Vein endothelial cell (primary cell): Measurements from ENCODE around the gene IFT80. TPM values are rescaled to one million over a fixed set of nuclear protein-coding genes. Genes with fewer than 3 reads are reported as not detected.

ENCODE experiments used
- small RNA-seq: library from RNA; depleted of rRNA; stranded (forward); fragments of <200 nt; gene quantifications from one replicate; pipeline ENCODE3, GENCODE V24; 2012
- total RNA-seq: library from RNA; depleted of rRNA; stranded (reverse); fragments of >200 nt; gene quantifications from 2 replicates; pipeline ENCODE4 v1.2.3, GENCODE V29; 2012

IFT80 gene
- 21.9 and 22.9 TPM in 2 replicates for total RNA-seq

GRCh38 chr3:160399125-160400029 is at the start of gene IFT80, which contains the start of gene SMC4:
IFT80 (minus strand) TSS chr3:160399225; CDS start chr3:160384600, 14,625 bp downstream.
SMC4 (plus strand) TSS chr3:160399650; CDS start chr3:160400827, 1,177 bp downstream.

DNA sequence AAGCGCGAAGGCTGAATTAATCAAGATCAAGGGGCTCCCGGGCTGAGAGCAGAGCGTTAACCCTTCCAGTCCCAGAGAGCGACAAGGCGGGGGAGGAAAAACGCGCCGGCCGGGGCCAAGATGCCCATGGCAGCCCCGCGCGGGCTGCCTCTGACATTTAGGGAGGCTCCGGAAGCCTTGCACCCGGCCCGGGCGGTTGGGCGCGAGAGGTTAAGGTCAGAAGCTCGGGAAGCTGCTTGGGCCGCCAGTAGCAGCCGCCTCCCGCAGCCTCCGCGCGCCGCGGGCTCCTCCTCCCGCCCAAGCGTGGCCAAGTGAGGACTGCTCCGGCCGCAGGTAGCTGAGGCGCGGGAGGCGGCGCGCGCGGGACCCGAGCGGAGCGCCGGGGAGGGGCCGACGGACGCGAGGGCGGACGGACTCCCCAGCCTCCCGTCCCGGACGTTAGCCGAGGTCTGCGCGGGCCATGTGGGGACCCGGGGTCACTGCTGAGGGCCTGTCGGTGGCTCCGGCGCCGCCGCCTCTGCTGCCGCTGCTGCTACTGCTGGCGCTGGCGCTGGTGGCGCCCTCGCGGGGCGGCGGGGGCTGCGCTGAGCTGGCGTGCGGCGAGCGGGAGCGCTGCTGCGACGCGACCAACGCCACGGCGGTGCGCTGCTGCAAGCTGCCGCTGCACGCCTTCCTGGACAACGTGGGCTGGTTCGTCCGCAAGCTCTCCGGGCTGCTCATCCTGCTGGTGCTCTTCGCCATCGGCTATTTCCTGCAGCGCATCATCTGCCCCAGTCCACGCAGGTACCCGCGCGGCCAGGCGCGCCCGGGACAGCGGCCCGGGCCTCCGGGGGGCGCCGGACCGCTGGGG is 173.6 kb downstream of the IFT80 start, which contains the start of gene C3orf80:
Gene C3orf80 (plus strand): TSS at position 247 of the 850 bp plus-strand sequence. CDS start 214 bp downstream, at position 461.

Small RNAs within 50 kb of the gene (small RNA-seq; reads per million reads assigned to genes)
- gene MIR15B (6,779 reads per million, percentile 100 among the genes with 10 or more reads in this experiment), gene MIR16-2 (40.9 reads per million, percentile 98 among the genes with 10 or more reads in this experiment)

Other genes starting within 250 kb of the IFT80 start
- gene C3orf80, start 173.8 kb downstream of the IFT80 start, total RNA-seq, result 0.33 TPM in 1 of 2 replicates, not detected in the other
- 44.1 and 88.4 TPM in 2 replicates for gene SMC4, start 425 bp upstream of the IFT80 start, total RNA-seq
- gene TRIM59, start 50.6 kb upstream of the IFT80 start, total RNA-seq, result 19.9 and 26.4 TPM in 2 replicates
- 38.5 and 53.2 TPM in 2 replicates for gene KPNA4, start 166.3 kb upstream of the IFT80 start, total RNA-seq